ENCODE results near the gene ALDH16A1. TPM values are rescaled to one million over a fixed set of nuclear protein-coding genes. Genes with fewer than 3 reads are reported as not detected.

The ALDH16A1 gene
- total RNA-seq, 1 donor from 2014 or later = 14.7 TPM

DNA sequence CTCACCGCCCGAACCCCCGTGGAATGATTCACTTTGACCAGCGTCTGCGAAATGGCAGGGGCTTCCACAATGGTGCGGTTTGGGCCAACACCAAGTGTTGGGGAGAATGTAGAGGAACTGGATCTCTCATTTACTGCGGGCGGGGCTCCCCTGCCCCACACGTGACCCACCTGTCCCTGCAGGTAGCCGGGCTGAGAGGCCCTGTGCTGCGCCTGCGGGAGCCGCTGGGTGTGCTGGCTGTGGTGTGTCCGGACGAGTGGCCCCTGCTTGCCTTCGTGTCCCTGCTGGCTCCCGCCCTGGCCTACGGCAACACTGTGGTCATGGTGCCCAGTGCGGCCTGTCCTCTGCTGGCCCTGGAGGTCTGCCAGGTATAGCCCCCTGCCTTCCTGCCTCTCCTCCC lies 15.2 kb downstream of the ALDH16A1 start:
- Mint-ChIP-seq H3K36me3 (peaks cover 7% of the 10 kb centered on the region), H3K27me3 (ENCODE audit: insufficient read depth, low read depth) (peaks cover 3% of the 10 kb centered on the region), H3K9me3 (no peaks in the 10 kb centered on the region), H3K27ac (no peak overlapping the region), H3K4me1 (peaks cover 6% of the 10 kb centered on the region), H3K4me3 (no peak overlapping the region)
- H3K27me3 ChIP-seq = no peaks in the 10 kb centered on the region
- H3K9ac ChIP-seq = no peak overlapping the region
- no peak overlapping the region for H3K4me2 ChIP-seq
- no peak overlapping the region for H2AFZ ChIP-seq (replicated peaks)
- TF ChIP-seq, protein P1, sequence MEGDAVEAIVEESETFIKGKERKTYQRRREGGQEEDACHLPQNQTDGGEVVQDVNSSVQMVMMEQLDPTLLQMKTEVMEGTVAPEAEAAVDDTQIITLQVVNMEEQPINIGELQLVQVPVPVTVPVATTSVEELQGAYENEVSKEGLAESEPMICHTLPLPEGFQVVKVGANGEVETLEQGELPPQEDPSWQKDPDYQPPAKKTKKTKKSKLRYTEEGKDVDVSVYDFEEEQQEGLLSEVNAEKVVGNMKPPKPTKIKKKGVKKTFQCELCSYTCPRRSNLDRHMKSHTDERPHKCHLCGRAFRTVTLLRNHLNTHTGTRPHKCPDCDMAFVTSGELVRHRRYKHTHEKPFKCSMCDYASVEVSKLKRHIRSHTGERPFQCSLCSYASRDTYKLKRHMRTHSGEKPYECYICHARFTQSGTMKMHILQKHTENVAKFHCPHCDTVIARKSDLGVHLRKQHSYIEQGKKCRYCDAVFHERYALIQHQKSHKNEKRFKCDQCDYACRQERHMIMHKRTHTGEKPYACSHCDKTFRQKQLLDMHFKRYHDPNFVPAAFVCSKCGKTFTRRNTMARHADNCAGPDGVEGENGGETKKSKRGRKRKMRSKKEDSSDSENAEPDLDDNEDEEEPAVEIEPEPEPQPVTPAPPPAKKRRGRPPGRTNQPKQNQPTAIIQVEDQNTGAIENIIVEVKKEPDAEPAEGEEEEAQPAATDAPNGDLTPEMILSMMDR (IDR thresholded peaks at IDR 0.05) = no peak
- TF ChIP-seq EZH2 (IDR thresholded peaks at IDR 0.05) (no peak), EZH2phosphoT487 (IDR thresholded peaks at IDR 0.05) (no peak)
- H3K79me2 ChIP-seq (ENCODE audit: low read depth) = no peaks in the 10 kb centered on the region
- H3K36me3 ChIP-seq = no peaks in the 10 kb centered on the region
- no peak overlapping the region for H3K27ac ChIP-seq
- H3K9me3 ChIP-seq (ENCODE audit: low read depth) = no peaks in the 10 kb centered on the region
- no peak for DNase-seq (ENCODE audit: low spot score)
- H3F3A ChIP-seq (ENCODE audit: low read depth) = peaks cover 13% of the 10 kb centered on the region
- no peak overlapping the region for H3K4me3 ChIP-seq
- no peaks in the 10 kb centered on the region for H4K20me1 ChIP-seq (ENCODE audit: low read depth)
- H3K4me1 ChIP-seq = peaks cover 7% of the 10 kb centered on the region

DNA sequence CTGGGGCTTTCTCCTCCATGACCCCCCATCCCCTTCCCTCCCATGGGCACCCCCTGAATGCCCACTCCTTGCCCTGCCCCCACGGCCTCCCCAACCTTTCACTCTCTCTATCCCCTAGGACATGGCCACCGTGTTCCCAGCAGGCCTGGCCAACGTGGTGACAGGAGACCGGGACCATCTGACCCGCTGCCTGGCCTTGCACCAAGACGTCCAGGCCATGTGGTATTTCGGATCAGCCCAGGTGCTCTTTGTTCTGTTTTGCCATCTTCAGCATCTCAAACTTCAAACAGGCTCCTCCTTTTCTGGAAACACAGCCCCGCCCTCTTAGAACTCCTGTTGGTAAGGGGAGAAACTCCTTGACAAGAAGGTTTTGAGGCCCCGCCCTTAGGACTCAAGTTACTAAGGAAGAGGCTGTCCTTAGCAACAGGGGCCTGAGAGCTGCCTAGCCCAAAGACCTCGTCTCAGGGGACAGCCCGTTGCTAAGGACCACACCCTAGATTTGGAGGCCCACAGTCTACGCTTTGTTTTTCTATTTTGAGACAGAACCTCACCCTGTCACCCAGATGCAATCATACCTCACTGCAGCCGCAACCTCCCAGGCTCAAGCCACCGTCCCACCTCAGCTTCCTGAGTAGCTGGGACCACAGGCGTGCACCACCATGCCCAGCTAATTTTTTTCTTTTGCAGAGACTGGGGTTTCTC lies 15.9 kb downstream of the ALDH16A1 start:
- peak; percentile 94 for DNase-seq (ENCODE audit: low spot score)
- Histone ChIP-seq H3F3A (ENCODE audit: low read depth) (peaks cover 13% of the 10 kb centered on the region), H3K27ac (no peak overlapping the region), H3K4me1 (peaks cover 7% of the 10 kb centered on the region), H3K79me2 (ENCODE audit: low read depth) (no peaks in the 10 kb centered on the region), H2AFZ (replicated peaks) (no peak overlapping the region), H3K4me2 (no peak overlapping the region), H3K9ac (no peak overlapping the region), H3K27me3 (no peaks in the 10 kb centered on the region), H4K20me1 (ENCODE audit: low read depth) (no peaks in the 10 kb centered on the region), H3K9me3 (ENCODE audit: low read depth) (no peaks in the 10 kb centered on the region), H3K4me3 (no peak overlapping the region), H3K36me3 (no peaks in the 10 kb centered on the region)
- Mint-ChIP-seq H3K4me1 (peaks cover 6% of the 10 kb centered on the region), H3K4me3 (peak overlapping the region; percentile 46), H3K27ac (peak overlapping the region; percentile 87), H3K9me3 (no peaks in the 10 kb centered on the region), H3K27me3 (ENCODE audit: insufficient read depth, low read depth) (peaks cover 6% of the 10 kb centered on the region), H3K36me3 (peaks cover 7% of the 10 kb centered on the region)
- TF ChIP-seq EZH2 (IDR thresholded peaks at IDR 0.05) (no peak), EZH2phosphoT487 (IDR thresholded peaks at IDR 0.05) (no peak)
- TF ChIP-seq, protein P1 (IDR thresholded peaks at IDR 0.05) = no peak

DNA sequence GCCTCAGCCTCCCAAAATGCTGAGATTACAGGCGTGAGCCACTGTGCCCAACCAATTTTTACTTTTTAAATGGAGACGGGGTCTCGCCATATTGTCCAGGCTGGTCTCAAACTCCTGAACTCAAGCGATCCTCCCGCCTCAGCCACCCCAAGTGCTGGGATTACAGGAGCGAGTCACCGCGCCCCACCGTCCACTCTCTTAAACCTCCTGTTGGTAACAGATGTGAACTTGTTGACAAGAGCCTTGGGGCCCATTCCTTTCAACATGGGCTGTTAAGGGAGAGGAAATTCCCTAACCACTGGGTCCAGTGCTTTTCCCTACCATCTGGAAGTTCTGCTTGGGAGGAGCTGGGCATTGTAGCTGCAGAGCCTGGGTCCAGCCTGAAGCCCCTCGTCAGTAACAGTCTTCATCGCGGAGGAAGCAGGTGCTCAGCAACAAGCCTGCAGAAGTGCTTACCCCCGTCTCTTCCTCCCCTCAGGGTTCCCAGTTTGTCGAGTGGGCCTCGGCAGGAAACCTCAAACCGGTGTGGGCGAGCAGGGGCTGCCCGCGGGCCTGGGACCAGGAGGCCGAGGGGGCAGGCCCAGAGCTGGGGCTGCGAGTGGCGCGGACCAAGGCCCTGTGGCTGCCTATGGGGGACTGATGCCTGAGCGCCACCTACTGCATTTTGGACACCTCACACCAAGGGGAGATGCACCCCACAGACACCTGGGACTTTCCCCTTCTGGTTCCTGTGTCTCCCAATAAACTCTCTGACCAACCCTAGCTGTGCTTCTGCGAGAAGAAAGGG lies 17.0 kb downstream of the ALDH16A1 start:
- peaks cover 6% of the 10 kb centered on the region for H3K27me3 Mint-ChIP-seq (ENCODE audit: insufficient read depth, low read depth)
- H3K27me3 ChIP-seq = peaks cover 10% of the 10 kb centered on the region
- H3K4me1 Mint-ChIP-seq = peaks cover 6% of the 10 kb centered on the region
- no peak for DNase-seq (ENCODE audit: low spot score)
- no peaks in the 10 kb centered on the region for H3K79me2 ChIP-seq (ENCODE audit: low read depth)
- H3K36me3 Mint-ChIP-seq = peaks cover 7% of the 10 kb centered on the region
- H3K36me3 ChIP-seq = no peaks in the 10 kb centered on the region
- H3K4me3 ChIP-seq = no peak overlapping the region
- no peak overlapping the region for H3K4me2 ChIP-seq
- H3K9me3 ChIP-seq (ENCODE audit: low read depth) = no peaks in the 10 kb centered on the region
- no peak overlapping the region for H2AFZ ChIP-seq (replicated peaks)
- peaks cover 13% of the 10 kb centered on the region for H3F3A ChIP-seq (ENCODE audit: low read depth)
- H4K20me1 ChIP-seq (ENCODE audit: low read depth) = no peaks in the 10 kb centered on the region
- H3K27ac ChIP-seq = no peak overlapping the region
- no peak overlapping the region for H3K9ac ChIP-seq
- no peaks in the 10 kb centered on the region for H3K9me3 Mint-ChIP-seq
- TF ChIP-seq EZH2 (IDR thresholded peaks at IDR 0.05) (no peak), EZH2phosphoT487 (IDR thresholded peaks at IDR 0.05) (no peak)
- TF ChIP-seq, protein P1 (IDR thresholded peaks at IDR 0.05) = no peak
- no peak overlapping the region for H3K27ac Mint-ChIP-seq
- H3K4me1 ChIP-seq = peaks cover 13% of the 10 kb centered on the region
- no peak overlapping the region for H3K4me3 Mint-ChIP-seq

Data from neural progenitor cell (in vitro differentiated cells).